ENCODE results near the gene ABLIM2.

The ABLIM2 gene

DNA sequence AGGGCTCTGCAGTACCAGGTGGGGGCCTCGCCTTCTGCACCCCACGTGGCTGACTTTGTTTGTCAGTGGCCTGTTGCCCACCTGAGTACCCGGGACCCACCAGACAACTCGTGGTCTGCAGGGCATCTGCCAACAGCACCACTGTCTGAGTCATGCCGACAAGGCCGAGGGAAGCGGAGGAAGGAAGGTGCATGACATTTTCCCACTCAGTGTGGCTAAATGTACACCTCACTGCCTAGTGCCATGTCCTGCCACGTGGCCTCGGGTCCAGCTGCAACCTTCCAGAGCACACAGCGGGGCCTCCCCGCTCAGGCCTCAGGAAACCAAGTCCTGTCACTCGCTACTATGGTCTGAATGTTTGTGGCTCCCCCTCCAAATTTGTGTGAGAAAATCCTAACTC is 22.1 kb downstream of the ABLIM2 start:
- DNase-seq: no peak

DNA sequence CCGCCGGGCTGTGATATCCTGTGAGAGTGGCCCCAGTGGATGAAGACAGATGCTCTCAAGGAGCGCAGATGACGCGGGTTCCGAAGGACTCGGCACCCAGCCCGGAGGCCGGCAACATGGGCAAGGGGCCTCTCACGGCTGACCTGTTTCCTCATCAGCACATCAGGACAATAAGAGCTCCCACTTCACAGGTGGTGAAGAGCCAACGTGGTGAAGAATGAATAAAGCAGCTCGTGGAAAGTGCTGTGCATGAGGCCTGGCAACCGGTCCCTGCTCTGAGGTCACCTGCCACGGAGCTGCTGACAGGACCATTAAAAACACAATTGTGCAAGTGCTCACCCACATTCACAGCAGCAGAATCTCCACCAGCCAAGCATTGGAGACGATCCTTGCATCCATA is 22.9 kb downstream of the ABLIM2 start:
- DNase-seq: no peak

DNA sequence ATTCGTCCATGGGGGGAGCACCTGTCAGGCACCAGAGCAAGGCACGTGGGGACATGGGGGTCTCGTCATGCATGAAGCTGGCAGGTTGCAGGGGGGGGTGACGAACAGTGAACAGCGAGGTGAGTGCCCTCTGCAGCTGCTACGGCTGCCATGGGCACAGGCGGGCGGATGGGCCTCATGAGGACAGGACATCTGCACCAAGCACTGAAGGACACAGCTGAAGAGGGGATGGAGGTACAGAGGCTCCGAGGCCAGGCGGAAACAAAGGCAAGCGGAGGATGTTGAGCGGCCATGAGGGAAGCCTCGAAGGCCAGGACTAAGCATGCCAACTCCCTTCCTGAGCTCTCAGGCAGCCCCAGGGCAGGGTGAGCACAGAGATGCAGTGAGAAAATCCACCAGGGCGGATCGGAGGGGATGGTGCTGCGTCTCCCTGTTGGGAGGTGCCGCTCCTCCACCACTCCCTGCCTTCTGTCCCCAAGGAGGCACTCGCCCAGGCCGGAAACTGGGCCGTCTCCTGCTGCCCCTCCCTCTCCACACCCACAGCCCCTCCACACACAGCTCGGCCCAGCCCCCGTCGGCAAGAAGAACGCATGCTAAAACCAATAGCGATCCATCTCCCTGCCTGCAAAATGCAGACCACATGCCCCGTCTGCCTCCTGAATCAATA is 24.6 kb downstream of the ABLIM2 start:
- DNase-seq: no peak

DNA sequence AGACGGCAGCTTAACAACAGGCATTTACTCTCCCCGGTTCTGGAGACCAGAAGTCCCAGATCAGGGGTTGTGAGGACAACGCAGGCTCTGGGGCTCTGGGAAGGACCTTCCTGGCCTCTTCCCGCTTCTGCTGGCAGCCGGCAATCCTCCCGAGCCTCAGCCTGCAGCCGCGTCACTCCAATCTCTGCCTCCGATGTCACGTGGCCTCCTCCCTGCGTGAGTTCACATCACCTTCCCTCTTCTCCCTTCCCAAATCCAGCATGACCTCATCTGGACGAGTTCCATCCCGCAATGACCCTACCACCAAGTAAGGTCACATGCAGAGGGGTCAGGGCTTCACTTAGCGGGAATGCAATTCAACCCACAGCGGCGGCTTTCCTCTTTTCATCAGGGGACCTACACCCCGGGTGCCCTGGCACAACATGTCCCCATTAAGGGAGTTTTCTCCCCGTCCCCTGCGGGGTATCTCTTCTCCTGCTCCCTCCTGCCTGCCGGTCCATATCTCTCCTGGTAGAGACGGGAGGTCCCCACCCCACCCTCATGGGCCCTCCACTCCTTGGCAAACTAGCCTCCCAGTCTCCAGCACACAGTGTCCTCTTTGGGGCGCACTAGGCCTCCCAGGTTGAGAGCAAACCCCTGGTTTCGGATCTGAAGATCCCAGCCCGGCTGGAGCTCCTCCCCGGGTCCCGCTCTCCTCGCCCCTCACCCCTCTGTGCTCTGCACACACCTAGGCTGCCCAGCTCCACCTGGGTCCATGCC is 25.5 kb downstream of the ABLIM2 start:
- DNase-seq: no peak

- no peak for DNase-seq
These were observed 26.2 kb downstream of the ABLIM2 start for GRCh38 chr4:8132400-8132799.

GRCh38 chr4:8131826-8132225 is 26.8 kb downstream of the ABLIM2 start:
- no peak for DNase-seq

GRCh38 chr4:8131210-8131609 is 27.4 kb downstream of the ABLIM2 start:
- DNase-seq: peak; percentile 62 to 85

GRCh38 chr4:8130346-8131066 is 28.1 kb downstream of the ABLIM2 start:
- DNase-seq: peak in 1 of 2 experiments; percentile 19

DNA sequence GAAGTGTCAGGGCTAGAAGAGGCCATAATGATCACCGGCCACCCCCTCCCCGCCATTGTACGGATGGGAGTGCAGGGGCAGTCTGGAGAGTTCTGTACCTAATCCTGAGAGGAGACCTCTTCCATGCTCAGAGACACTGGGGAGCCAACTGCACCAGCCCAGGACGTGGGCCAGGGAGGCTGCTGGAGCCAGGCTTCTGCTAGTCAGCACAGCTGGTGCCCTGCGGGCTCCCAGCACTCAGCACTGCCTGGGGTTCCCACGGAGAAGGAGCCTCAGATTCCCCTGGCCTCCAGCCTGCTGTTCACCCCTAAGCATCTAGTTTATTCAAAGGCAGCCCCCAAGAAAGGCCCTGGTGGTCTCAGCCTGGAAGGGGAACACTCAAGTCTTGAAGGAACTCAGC is 28.8 kb downstream of the ABLIM2 start:
- no peak for DNase-seq

DNA sequence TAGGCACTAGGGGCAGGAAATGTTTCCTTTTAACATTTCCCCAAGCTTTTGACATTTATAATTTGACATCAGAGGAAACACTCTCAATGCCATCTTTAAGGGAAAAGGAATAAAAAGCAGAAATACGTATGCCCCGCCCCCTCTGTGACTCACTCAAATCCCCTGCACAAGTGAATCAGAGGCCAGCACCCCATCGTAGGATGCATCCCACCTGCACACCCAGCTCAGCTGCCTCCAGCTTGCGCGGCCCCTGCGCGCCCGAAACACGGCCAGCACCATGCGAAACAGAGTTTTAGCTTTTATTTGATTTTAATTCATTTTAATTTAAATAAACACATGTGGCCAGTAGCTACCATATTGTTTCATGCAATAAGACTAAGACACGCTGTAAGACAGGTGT is 29.5 kb downstream of the ABLIM2 start:
- no peak for DNase-seq

DNA sequence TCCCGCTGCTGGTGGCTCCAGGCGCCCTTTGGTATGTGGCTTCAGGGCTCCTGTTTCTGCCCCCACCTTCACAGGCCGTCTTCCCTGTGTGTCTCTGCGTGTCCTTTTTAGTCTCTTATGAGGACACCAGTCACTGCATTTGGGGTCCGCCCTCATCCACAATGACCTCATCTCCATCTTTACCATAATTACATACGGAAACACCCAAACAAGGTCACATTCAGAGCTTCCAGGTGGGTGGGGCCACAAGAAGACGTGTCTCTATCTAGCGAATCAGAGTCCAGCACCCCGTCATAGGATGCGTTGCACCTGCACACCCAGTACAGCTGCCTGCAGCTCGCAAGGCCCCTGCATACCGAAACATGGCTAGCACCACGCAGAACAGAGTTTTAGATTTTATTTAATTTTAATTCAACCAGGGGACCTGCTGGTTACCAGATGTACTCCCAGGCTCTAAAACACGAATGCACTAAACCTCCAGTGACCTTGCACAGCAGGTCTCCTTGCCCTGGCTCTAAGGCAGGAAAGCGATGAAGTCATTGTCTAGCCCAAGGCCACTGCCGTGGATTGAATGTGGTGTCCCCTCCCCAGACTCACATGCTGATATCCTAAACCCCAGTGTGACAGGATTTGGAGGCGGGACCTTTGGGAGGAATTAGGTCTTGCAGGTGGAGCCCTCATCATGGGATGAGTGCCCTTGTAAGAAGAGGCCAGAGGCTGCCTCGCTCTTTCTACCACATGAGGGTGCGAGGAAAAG is 30.3 kb downstream of the ABLIM2 start:
- no peak for DNase-seq

- DNase-seq: no peak
These were observed 31.4 kb downstream of the ABLIM2 start for GRCh38 chr4:8127051-8127826.

- no peak for DNase-seq
These were observed 32.1 kb downstream of the ABLIM2 start for GRCh38 chr4:8126523-8126922.

DNA sequence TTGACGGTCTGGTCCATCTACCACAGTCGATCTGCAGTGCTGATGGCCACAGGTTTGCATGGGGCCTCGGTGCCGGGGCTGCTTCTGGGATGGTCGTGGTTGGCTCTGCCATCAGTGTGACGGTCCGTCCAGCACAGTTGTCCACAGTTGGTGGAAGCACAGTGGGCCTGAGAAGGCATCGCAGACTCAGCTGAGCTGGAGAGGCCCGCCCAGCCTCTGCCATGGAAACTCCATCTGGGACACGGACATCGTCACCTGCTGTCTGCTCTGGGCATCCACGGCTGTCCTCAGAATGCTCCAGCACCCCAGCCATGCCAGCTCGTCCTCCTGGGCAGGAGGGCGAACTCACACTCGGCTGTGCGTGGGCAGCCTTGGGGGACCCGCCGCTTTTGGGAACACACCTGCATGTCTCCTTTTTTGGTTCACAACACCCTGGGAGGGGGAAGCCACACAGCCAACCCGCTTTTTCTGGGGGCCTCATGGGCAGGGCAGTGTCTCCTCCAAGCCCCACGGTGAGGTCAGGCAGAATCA is 33.0 kb downstream of the ABLIM2 start:
- DNase-seq: no peak

GRCh38 chr4:8123870-8124269 is 34.7 kb downstream of the ABLIM2 start:
- no peak for DNase-seq

GRCh38 chr4:8123389-8123788 is 35.2 kb downstream of the ABLIM2 start:
- no peak for DNase-seq

GRCh38 chr4:8122746-8123145 is 35.9 kb downstream of the ABLIM2 start:
- DNase-seq: no peak

DNA sequence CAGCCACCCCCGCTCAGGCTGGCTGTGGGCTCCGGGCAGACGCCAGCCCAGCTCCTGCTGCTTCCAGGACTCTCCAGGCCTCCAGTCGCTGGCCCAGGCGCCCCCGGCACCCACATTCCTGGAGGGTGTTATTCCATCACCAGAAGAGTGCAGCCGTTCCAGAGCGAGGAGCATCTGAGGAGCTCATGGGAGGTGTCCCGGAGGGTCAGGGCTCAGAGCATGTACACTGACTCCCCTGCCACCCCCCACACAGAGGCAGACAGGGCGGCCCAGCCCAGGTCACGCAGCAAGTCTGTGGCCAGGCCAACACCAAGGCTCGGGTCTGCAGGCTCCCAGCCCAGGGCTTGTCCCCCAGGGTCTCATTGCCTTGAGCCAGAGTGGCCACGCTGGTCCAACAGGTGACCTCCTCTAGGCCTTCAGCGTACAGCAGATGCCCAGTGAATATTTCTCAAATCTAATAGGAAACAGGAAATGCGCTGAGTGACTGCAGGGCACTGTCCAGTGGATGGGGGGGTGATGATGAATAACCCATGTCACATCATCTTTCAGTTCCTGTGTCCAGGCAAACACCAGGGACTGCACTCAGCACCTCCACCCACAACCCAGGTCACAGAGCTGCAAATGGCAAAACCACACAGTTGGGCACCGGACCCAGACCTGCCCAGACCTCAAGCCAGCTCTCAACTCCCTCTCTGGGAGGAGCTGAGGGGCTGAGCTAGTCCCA is 37.2 kb downstream of the ABLIM2 start:
- no peak for DNase-seq

DNA sequence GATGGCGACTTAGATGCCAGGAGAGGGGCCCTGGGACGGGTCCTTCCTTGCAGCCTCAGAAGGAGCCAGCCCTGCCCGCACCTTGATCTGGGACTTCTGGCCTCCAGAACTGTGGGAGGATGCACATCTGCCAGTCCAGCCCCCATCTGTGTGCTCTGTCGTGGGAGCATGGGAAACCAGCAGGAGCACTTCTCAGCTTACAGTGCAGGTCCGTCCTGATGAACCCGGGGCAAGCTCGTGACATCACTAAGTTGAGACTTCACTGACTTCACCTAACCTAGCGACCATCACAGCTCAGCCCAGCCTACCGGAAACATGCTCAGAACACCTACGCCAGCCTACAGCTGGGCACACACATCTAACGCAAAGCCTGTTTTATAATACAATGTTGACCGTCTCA is 38.1 kb downstream of the ABLIM2 start:
- no peak for DNase-seq

DNA sequence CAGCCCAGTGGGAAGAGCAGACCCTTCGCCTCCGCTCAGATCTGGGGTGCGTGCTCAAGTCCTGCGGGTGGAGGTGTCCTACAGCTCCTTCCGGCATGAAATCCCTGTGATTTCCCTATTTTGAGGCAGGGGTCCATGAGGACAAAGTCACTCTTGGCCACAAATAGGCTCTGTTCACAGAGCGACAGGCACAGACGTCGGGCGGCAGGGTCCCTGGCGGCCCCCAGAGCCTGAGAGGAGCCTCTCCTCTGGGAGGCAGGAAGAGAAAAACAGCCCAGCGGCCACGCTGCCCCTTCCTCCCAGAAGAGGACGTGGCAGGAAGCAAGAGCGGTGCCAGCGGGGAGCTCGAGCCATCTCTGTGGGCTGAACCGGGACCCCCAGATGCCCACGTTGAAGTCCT is 38.7 kb downstream of the ABLIM2 start:
- no peak for DNase-seq

DNA sequence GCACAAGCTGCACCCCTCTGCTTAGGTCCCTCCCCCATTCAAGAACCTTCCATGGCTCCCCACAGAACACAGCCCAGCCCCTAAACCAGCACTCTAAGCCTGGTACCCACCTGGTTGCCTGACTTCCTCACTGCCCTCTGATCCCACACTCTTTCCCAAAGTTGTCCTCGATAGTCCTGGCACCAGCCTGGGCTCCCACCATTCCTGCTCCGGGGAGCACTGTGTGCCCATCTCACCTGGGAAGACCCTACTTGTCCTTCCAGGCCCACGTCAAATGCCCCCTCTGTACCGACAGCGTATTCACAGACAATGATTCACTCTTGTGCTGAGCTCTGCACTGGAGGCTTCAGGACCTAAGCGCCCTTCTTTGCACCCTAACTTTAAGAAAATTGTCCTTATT is 40.1 kb downstream of the ABLIM2 start:
- DNase-seq: no peak

GRCh38 chr4:8118035-8118434 is 40.6 kb downstream of the ABLIM2 start:
- DNase-seq: no peak
